ENCODE results near the gene NDUFB6. TPM values are rescaled to one million over a fixed set of nuclear protein-coding genes. Genes with fewer than 3 reads are reported as not detected.

The NDUFB6 gene
- total RNA-seq, 1 experiment from 2014 or later: 56.0 TPM

DNA sequence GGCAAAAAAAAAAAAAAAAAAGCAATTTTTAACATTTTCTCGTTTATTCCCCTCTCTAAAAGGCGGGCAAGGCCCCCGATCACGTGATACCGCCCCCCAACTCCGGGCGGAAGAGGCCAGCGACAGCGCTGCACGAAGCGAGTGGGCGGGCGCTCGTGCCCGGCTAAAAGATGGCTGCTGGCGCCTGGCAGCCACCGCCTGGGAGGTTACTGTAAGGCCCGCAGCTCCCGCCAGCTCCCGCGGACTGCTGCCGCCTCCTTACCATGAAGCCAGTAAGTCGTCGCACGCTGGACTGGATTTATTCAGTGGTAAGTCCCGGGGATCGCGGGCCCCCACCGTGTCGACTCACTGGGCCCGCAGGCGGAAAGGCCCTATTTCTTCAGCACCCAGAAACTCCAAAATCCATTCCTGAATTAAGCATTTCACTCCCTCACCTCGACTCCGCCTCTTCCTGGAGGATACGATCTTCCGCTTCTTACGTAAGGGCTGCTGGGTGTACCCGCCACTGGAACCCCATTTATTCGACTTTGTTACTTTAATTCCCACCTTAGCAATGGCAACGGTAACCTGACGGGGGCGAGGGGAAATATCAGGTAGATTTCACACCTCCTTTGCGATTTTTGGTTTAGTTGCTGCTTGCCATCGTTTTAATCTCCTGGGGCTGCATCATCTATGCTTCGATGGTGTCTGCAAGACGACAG, 20.6 kb downstream of the NDUFB6 start, which contains the start of the genes SMIM27 and TOPORS (continued):
- TF ChIP-seq ZNF416 (CRISPR knock-in tag; IDR thresholded peaks at IDR 0.05): 0 out of 2 replicates have a peak, but pooled peaks have one; percentile 72
- peak; percentile 66 for TF ChIP-seq TEAD1 (CRISPR knock-in tag; IDR thresholded peaks at IDR 0.05)
- TF ChIP-seq RELA (CRISPR knock-in tag; IDR thresholded peaks at IDR 0.05; ENCODE audit: borderline replicate concordance): no peak
- no peak for TF ChIP-seq IRF2 (CRISPR knock-in tag; IDR thresholded peaks at IDR 0.05; ENCODE audit: borderline replicate concordance, low read depth)
- TF ChIP-seq, protein P1, sequence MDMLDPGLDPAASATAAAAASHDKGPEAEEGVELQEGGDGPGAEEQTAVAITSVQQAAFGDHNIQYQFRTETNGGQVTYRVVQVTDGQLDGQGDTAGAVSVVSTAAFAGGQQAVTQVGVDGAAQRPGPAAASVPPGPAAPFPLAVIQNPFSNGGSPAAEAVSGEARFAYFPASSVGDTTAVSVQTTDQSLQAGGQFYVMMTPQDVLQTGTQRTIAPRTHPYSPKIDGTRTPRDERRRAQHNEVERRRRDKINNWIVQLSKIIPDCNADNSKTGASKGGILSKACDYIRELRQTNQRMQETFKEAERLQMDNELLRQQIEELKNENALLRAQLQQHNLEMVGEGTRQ (CRISPR knock-in tag; IDR thresholded peaks at IDR 0.05): peak; percentile 94
- TF ChIP-seq SP1 (CRISPR knock-in tag; conservative IDR thresholded peaks at IDR 0.05): peak; percentile 90
- TF ChIP-seq, protein P2, sequence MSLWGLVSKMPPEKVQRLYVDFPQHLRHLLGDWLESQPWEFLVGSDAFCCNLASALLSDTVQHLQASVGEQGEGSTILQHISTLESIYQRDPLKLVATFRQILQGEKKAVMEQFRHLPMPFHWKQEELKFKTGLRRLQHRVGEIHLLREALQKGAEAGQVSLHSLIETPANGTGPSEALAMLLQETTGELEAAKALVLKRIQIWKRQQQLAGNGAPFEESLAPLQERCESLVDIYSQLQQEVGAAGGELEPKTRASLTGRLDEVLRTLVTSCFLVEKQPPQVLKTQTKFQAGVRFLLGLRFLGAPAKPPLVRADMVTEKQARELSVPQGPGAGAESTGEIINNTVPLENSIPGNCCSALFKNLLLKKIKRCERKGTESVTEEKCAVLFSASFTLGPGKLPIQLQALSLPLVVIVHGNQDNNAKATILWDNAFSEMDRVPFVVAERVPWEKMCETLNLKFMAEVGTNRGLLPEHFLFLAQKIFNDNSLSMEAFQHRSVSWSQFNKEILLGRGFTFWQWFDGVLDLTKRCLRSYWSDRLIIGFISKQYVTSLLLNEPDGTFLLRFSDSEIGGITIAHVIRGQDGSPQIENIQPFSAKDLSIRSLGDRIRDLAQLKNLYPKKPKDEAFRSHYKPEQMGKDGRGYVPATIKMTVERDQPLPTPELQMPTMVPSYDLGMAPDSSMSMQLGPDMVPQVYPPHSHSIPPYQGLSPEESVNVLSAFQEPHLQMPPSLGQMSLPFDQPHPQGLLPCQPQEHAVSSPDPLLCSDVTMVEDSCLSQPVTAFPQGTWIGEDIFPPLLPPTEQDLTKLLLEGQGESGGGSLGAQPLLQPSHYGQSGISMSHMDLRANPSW (CRISPR knock-in tag; conservative IDR thresholded peaks at IDR 0.05; ENCODE audit: low read depth): no peak
- TF ChIP-seq, protein P3, sequence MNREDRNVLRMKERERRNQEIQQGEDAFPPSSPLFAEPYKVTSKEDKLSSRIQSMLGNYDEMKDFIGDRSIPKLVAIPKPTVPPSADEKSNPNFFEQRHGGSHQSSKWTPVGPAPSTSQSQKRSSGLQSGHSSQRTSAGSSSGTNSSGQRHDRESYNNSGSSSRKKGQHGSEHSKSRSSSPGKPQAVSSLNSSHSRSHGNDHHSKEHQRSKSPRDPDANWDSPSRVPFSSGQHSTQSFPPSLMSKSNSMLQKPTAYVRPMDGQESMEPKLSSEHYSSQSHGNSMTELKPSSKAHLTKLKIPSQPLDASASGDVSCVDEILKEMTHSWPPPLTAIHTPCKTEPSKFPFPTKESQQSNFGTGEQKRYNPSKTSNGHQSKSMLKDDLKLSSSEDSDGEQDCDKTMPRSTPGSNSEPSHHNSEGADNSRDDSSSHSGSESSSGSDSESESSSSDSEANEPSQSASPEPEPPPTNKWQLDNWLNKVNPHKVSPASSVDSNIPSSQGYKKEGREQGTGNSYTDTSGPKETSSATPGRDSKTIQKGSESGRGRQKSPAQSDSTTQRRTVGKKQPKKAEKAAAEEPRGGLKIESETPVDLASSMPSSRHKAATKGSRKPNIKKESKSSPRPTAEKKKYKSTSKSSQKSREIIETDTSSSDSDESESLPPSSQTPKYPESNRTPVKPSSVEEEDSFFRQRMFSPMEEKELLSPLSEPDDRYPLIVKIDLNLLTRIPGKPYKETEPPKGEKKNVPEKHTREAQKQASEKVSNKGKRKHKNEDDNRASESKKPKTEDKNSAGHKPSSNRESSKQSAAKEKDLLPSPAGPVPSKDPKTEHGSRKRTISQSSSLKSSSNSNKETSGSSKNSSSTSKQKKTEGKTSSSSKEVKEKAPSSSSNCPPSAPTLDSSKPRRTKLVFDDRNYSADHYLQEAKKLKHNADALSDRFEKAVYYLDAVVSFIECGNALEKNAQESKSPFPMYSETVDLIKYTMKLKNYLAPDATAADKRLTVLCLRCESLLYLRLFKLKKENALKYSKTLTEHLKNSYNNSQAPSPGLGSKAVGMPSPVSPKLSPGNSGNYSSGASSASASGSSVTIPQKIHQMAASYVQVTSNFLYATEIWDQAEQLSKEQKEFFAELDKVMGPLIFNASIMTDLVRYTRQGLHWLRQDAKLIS (CRISPR knock-in tag; IDR thresholded peaks at IDR 0.05; ENCODE audit: borderline replicate concordance): peak; percentile 76; the same call in 1 of the 2 replicates
- TF ChIP-seq, protein P4, sequence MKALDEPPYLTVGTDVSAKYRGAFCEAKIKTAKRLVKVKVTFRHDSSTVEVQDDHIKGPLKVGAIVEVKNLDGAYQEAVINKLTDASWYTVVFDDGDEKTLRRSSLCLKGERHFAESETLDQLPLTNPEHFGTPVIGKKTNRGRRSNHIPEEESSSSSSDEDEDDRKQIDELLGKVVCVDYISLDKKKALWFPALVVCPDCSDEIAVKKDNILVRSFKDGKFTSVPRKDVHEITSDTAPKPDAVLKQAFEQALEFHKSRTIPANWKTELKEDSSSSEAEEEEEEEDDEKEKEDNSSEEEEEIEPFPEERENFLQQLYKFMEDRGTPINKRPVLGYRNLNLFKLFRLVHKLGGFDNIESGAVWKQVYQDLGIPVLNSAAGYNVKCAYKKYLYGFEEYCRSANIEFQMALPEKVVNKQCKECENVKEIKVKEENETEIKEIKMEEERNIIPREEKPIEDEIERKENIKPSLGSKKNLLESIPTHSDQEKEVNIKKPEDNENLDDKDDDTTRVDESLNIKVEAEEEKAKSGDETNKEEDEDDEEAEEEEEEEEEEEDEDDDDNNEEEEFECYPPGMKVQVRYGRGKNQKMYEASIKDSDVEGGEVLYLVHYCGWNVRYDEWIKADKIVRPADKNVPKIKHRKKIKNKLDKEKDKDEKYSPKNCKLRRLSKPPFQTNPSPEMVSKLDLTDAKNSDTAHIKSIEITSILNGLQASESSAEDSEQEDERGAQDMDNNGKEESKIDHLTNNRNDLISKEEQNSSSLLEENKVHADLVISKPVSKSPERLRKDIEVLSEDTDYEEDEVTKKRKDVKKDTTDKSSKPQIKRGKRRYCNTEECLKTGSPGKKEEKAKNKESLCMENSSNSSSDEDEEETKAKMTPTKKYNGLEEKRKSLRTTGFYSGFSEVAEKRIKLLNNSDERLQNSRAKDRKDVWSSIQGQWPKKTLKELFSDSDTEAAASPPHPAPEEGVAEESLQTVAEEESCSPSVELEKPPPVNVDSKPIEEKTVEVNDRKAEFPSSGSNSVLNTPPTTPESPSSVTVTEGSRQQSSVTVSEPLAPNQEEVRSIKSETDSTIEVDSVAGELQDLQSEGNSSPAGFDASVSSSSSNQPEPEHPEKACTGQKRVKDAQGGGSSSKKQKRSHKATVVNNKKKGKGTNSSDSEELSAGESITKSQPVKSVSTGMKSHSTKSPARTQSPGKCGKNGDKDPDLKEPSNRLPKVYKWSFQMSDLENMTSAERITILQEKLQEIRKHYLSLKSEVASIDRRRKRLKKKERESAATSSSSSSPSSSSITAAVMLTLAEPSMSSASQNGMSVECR (CRISPR knock-in tag; IDR thresholded peaks at IDR 0.05; ENCODE audit: borderline replicate concordance): peak; percentile 88; the same call in 1 of the 2 replicates
- TF ChIP-seq, protein P5, sequence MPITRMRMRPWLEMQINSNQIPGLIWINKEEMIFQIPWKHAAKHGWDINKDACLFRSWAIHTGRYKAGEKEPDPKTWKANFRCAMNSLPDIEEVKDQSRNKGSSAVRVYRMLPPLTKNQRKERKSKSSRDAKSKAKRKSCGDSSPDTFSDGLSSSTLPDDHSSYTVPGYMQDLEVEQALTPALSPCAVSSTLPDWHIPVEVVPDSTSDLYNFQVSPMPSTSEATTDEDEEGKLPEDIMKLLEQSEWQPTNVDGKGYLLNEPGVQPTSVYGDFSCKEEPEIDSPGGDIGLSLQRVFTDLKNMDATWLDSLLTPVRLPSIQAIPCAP (CRISPR knock-in tag; IDR thresholded peaks at IDR 0.05): 0 out of 2 replicates have a peak, but pooled peaks have one; percentile 57
- TF ChIP-seq TP53 (CRISPR knock-in tag; IDR thresholded peaks at IDR 0.05): 0 out of 2 replicates have a peak, but pooled peaks have one; percentile 62
- TF ChIP-seq, protein P6, sequence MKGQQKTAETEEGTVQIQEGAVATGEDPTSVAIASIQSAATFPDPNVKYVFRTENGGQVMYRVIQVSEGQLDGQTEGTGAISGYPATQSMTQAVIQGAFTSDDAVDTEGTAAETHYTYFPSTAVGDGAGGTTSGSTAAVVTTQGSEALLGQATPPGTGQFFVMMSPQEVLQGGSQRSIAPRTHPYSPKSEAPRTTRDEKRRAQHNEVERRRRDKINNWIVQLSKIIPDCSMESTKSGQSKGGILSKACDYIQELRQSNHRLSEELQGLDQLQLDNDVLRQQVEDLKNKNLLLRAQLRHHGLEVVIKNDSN (CRISPR knock-in tag; IDR thresholded peaks at IDR 0.05): peak; percentile 94
- TF ChIP-seq NFE2L1 (CRISPR knock-in tag; IDR thresholded peaks at IDR 0.05): no peak
- TF ChIP-seq FOXK1 (CRISPR knock-in tag; IDR thresholded peaks at IDR 0.05): peak; percentile 60; the same call in 1 of the 2 replicates
- TF ChIP-seq, protein P7, sequence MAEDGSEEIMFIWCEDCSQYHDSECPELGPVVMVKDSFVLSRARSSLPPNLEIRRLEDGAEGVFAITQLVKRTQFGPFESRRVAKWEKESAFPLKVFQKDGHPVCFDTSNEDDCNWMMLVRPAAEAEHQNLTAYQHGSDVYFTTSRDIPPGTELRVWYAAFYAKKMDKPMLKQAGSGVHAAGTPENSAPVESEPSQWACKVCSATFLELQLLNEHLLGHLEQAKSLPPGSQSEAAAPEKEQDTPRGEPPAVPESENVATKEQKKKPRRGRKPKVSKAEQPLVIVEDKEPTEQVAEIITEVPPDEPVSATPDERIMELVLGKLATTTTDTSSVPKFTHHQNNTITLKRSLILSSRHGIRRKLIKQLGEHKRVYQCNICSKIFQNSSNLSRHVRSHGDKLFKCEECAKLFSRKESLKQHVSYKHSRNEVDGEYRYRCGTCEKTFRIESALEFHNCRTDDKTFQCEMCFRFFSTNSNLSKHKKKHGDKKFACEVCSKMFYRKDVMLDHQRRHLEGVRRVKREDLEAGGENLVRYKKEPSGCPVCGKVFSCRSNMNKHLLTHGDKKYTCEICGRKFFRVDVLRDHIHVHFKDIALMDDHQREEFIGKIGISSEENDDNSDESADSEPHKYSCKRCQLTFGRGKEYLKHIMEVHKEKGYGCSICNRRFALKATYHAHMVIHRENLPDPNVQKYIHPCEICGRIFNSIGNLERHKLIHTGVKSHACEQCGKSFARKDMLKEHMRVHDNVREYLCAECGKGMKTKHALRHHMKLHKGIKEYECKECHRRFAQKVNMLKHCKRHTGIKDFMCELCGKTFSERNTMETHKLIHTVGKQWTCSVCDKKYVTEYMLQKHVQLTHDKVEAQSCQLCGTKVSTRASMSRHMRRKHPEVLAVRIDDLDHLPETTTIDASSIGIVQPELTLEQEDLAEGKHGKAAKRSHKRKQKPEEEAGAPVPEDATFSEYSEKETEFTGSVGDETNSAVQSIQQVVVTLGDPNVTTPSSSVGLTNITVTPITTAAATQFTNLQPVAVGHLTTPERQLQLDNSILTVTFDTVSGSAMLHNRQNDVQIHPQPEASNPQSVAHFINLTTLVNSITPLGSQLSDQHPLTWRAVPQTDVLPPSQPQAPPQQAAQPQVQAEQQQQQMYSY (CRISPR knock-in tag; IDR thresholded peaks at IDR 0.05): peak; percentile 32; the same call in 1 of the 2 replicates
- 0 out of 2 replicates have a peak, but pooled peaks have one; percentile 68 for TF ChIP-seq CREM (CRISPR knock-in tag; IDR thresholded peaks at IDR 0.05)
- 0 out of 2 replicates have a peak, but pooled peaks have one; percentile 36 for TF ChIP-seq JUN (CRISPR knock-in tag; IDR thresholded peaks at IDR 0.05)
- no peak for TF ChIP-seq TEAD4 (CRISPR knock-in tag; IDR thresholded peaks at IDR 0.05)
- TF ChIP-seq, protein P8, sequence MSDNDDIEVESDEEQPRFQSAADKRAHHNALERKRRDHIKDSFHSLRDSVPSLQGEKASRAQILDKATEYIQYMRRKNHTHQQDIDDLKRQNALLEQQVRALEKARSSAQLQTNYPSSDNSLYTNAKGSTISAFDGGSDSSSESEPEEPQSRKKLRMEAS (CRISPR knock-in tag; IDR thresholded peaks at IDR 0.05): peak; percentile 60; the same call in 1 of the 2 replicates

Data from WTC11 (cell line).